Activated T-cell treated with anti-CD3 and anti-CD28 coated beads for 4 hours (primary cell): ENCODE results near the gene MSI2.

Source experiments
- DNase-seq: peaks from one replicate; pipeline ENCODE4 v3.0.0-alpha.2; 2020

Gene MSI2

GRCh38 chr17:57713140-57713539 lies 456.8 kb downstream of the MSI2 start:
- DNase-seq = no peak

- no peak for DNase-seq
Measured at GRCh38 chr17:57714665-57715180, 458.4 kb downstream of the MSI2 start.

- DNase-seq = no peak
Measured at GRCh38 chr17:57715981-57716380, 459.7 kb downstream of the MSI2 start.

GRCh38 chr17:57718878-57719277 lies 462.6 kb downstream of the MSI2 start:
- no peak for DNase-seq

- DNase-seq = no peak
Measured at GRCh38 chr17:57720386-57721035, 464.2 kb downstream of the MSI2 start.

- DNase-seq = no peak
Measured at GRCh38 chr17:57721967-57722703, 465.8 kb downstream of the MSI2 start.

GRCh38 chr17:57722704-57723043 lies 466.4 kb downstream of the MSI2 start:
- DNase-seq = no peak

GRCh38 chr17:57723427-57724025 lies 467.2 kb downstream of the MSI2 start:
- DNase-seq = no peak

- no peak for DNase-seq
Measured at GRCh38 chr17:57724026-57724728, 467.9 kb downstream of the MSI2 start.

- DNase-seq = no peak
Measured at GRCh38 chr17:57724729-57725125, 468.4 kb downstream of the MSI2 start.

GRCh38 chr17:57726213-57726790 lies 470.0 kb downstream of the MSI2 start:
- no peak for DNase-seq

GRCh38 chr17:57726838-57727237 lies 470.5 kb downstream of the MSI2 start:
- no peak for DNase-seq

GRCh38 chr17:57727630-57728175 lies 471.4 kb downstream of the MSI2 start:
- no peak for DNase-seq

GRCh38 chr17:57730026-57730701 lies 473.8 kb downstream of the MSI2 start:
- no peak for DNase-seq

GRCh38 chr17:57732062-57732461 lies 475.7 kb downstream of the MSI2 start:
- DNase-seq = no peak

- no peak for DNase-seq
Measured at GRCh38 chr17:57733085-57733484, 476.8 kb downstream of the MSI2 start.
